NOMO-1 treated with dmso at 0.1 percent for 144 hours (cell line): Measurements from ENCODE around the gene WDR91.

Experiments used
- DNase-seq: peaks from one replicate; lab custom pipeline; 2025; ENCODE audit not compliant: unreplicated experiment; lab: John Stamatoyannopoulos, UW

WDR91 gene

DNA sequence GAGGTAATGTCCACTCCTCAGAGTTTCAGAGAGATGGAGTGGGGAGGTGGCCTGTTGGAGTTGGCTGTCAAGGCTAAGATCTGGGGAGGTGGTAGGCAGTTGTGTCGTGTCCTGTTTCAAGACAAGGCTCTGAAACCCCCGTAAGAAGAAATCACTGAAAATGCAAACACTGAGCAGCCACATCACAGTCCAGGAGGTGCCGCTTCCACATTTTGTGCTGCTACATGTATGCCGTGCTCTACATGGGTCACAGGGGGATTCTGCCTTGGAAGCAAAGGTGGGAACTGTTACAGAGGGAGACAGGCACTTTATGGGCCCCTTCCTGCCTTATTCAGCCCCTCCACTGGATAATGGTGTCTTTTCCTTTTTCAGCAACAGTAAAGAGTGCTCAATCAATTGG, 11.9 kb downstream of the WDR91 start:
- no peak for DNase-seq

DNA sequence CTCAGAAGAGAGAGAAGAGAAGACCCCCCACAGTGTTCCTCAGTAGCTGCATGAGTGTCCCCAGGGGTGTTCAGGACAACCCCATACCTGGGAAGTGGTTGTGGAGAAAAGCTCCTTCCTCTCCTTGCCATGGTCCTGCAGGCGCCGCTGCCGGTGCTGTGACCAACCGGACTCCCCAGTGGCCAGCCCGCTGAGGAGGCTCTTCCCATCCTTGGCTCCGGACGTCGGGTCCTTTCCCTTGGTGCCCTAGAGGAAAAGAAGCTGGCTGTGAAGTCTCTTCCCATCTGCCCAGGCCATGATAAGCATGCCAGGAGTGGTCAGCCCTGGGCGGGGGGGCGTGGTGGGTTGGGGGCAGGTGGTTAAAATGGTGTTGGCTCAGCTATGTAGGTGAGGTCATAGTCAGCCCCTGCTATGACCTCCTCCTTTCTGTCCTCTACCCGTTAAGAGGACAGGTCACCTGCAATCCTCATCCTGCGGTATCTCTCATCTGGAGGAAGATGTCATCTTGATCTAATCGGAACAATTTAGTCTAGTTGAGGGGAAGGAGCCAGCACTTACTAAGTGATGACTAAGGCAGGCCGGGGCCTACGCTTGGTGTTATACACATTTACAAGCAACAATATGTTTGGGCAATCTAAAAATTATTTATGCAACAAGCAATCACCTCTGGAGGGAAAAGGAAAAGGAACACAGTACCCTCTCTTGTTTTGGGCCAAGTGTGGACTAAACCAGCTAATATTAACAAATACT, 13.2 kb downstream of the WDR91 start:
- no peak for DNase-seq

DNA sequence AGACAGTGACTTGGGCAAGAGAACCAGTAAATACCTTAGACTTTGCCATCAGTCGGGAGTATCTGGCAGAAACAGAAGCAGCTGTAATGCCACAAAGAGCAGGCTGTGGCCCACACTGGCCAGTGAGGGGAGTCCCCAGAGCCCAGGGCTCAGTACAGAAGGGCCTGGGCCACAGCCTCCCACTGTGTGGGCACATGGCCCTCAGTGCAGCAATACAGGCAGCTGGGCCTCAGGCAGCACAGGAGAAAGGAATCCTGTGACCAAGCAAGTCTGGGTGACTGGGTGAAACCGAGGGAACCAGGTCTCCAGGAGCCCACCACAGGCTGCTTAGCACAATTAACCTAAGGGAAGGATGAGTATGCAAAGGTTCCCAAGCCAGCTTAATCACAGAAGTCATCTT, 14.0 kb downstream of the WDR91 start:
- DNase-seq, result no peak

DNA sequence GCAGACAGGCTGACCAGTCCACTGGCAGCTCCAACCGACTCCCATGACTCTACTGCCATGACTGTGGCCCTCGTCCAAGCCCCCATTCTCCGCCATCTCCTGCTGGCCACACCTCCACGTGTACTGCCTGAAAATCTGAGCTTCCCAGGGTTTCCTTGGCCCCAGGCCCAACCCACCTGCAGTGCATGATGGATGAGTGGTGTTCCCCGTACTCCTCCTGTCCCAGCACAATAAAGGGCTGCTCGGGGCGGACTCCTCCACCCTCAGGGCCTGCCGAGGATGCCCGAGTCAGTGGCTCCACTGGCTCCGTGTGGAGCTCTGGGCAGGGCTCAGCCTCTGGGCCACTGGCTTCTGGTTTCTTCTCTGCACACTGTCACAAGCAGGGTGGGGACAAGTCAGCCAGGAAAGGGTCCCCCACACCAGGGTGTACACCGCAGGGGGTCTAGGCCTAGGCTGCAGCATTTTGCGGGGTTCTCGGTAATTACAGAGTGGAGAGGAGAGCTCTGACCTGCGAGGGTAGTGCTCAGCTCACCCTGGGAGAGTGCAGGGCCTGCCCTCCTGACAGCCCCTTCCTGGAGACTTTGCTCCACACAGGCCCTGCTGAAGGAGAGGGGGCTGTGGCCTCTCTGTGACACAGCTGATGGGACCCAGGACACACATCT, 15.2 kb downstream of the WDR91 start:
- no peak for DNase-seq

DNA sequence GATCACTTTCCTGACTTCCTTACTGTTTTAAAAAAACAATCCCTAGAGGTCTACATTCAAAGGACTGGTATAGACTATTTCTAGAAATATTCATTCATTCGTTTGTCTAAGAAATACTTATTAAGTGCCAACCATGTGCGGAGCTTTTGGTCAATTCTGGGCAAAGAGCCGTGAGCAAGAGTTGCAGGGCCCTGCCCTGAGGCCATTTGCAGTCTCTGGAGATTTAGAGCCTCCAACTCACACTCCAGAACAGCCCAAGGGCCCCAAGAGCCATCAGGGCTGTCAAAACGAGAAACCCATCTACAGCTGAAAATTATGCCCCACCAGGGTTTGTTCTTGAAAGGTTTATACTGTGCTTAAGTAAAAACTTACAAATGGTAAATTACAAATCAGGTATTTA, 16.2 kb downstream of the WDR91 start:
- no peak for DNase-seq

DNA sequence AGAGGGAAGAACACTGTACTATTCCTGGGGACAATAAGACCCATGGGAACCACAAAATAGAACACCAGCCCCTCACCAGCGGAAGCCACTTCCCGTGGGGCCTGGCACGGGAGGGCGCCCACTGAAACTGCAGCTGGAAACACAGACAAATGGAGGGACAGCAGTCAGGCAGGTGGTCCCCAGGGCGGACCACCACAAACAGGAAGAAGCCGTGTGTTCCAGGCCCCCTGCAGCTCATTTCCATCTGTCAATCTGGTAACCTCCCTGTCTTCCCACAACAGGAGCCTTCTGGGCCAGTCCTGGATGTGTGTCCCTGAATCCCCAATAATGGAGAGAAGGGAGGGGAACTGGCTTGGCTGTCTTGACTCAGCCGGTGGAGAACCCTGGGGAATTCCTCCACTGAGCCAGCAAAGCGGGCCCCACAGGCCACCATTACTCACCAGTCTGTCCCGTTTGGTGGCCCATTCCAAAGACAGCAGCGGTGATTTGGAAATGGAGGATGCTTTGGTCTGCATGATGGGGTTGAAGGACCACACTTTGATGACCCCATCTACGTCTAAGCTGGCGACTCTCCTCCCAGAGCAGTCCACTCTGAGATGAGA, 16.7 kb downstream of the WDR91 start:
- no peak for DNase-seq

DNA sequence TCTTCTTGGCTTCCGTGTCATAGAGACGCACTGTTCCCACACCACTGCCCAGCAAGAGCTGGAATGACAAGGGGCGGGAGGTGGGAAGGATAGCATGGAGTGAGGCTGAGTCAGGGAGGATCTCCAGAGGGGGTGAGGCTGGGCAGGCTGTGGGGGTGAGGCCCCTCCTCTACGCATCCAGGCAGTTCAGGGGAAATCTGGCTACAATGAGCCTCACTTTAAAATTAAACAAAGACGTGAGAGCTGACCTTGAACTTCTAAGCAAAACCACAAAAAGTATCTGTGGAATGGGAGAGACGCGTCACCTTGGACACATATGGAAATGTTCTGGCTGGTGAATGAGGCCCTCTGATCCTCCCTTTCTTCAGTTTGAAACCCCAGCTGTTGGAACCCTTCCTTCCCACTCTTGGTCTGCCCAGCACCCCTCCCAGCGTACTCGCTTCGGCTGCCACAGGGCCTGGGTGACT, 17.7 kb downstream of the WDR91 start:
- no peak for DNase-seq

DNA sequence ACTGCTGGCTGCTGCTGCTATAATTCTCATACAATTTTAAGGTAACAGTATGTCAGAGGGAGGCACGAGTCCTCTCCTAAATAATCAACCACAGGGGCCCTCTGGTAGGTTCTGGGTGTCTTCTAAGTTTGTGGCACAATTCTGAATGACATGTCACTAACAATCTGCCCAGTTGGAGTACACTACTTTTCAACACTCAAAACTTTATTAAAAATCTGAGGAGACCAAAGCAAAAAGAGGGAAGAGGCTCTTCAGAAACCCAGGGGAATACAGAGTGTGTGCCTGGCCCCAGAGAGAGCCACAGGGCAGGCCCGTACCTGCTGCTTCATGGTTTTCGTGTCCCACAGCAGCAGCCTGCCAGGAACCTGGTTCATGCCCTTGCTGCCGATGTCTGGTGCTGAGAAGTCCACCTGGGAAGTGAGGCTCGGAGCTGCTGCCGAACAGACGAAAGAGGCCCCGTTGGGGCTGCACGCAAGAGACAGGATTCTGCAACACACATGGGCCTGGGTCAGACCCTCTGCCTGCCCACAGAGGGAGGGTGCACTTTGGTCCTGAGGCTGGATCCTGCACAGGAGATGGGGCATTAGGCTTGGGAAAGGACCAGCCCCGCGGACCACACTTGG, 18.3 kb downstream of the WDR91 start:
- DNase-seq, result no peak

DNA sequence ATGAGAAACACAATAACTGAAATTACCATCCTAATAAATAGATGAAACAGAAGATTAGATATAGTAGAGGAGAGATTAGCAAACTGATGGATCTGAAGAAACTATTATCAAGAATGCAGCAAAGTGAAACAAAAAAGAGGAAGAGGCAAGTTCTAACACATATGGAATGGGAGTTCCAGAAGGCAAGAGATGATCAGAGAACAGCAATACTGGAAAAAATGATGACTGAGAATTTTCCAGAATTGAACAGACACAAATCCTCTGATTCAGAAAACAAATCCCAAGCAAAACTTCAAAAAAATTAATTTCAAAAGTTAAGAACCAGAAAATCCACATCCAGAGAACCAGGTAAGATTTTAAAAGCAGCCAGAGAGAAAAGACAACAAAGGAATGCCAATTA, 20.6 kb downstream of the WDR91 start:
- DNase-seq, result no peak

DNA sequence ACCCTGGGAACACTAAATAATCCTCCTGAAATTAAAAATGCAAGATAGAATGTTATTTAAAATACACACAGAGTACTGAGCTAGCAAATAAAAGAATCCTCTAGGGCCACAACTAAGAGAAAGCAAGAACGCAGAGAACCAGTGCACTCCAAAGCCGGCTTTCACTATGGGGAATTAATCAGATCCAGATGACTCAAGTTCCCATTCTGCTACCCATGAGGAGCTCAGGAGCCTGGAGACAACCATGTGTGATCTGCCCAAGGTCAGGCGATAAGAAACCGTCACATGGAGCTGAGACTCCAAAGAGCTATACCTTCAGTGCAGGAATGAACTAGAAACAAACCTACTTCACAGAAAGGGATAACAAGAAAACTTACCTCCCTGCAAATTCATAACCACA, 21.4 kb downstream of the WDR91 start:
- no peak for DNase-seq

DNA sequence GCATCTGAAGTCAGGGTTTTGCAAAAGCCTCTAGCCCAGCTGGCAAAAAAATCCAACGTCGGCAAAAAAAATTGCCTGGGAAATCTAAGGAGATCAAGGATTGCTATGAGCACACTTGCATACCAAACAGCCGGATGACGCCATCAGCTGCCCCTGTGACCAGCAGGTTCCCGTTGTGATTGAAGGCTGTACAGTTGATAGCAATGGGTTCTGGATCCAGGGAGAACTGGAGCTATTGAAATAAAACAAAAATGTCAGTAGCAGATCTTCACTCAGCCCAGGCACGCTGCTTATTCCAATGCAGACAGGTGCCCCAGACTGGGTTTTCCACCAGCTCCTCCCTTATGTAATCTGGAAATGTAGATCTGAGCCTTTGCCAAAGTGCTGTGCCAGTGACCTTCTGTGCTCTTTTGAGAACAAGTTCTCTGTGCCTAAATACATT, 22.1 kb downstream of the WDR91 start:
- DNase-seq, result no peak

DNA sequence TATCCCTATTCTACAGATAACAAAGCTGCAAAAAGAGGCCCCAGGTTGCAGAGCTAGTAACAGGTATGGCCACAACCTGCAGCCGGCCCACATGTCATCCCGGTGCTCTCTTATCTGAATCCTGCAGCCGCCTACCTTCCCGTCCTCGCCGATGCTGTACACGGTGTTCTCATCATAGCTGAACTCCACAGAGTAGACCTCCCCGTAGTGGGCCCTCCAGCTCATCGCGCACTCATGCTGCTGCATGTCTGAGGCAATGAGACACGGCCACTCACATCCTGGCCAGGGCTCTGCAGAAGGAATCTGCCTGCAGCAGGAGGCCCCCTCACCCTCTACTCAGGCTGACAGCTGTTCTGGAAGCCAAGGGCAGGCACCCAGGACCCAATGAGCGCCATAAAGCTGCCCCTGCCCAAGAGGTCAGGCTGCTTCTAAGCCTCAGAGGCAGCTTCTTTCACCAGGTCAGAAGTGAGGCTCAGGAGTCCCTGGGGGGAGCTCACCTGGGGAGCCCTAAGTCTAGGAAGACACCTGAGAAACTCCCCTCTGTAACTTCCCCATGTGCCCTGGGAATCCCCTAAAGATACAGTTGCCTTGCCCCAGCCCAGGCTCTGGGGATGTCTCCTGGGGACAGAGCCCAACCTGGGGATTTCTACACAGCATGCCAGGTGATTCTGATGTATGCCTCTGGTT, 22.9 kb downstream of the WDR91 start:
- DNase-seq, result no peak

DNA sequence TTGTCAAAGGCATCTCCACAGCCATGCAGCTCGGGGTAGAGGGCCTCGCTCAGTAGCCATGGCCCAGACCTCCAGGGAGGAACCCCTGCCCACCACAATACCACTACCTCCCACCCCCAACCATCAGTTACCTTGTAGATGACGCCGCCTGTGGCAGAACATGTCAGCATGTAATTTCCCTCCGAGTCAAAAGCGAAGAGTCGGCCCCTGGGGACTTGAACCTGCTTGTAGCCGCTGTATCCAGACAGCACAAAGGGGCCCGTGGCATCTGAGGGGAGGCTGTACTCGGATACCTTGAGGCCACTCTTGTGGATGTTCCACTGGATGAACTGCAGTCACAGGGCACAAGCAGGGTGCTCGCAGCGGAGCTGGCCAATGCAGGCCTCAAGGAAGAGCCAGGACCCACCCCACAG, 24.5 kb downstream of the WDR91 start:
- DNase-seq, result no peak

DNA sequence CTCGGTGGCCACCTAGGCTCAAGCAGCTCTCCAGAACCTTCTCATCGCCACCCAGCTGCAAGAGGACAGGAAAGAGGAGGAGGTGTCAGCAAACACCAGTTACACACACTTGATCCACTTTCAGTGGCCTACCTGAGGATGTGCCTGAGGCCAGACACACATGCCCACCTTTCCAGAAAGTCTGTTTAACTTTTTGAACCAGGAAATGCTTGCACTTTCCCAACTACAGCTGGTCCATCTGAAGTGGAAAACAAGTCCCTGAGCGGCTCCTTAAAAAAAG, 25.1 kb downstream of the WDR91 start:
- DNase-seq, result no peak

DNA sequence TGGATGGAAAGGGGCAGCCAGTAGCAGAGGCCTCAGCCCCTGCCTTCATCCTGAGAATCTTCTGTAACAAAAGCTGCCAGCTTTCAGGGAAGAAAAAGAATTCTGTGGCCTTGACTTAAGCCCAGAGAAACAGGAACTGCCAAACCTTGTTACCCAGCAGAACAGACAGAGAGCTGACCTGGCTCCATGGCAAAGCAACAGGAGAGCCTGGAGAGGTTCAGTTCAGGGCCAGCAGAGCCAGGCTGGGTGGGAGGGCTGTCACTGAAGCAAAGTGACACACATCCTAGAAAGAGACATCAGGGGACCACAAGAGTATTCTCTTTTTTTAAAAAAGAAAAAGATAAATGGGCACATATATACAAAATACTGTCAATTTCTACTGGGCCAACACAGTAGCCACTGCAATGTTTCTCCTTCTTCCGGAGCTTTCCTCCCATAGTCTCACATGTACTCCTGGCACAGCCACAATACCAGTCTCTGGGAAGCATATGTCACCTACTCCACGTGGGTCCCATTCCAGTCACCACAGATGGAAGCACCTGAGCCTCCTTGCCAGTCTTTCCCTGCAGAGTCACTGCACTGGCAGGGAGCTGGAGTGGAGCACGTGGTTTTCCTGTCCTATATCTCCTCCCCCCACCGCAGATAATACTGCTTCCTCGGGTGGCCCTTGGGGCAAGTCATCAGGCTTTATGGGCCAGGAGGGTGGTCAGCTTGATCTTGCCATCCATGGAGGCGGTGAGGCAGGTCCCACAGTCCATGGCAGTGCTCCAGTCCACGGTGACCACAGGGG, 25.7 kb downstream of the WDR91 start:
- DNase-seq, result no peak

DNA sequence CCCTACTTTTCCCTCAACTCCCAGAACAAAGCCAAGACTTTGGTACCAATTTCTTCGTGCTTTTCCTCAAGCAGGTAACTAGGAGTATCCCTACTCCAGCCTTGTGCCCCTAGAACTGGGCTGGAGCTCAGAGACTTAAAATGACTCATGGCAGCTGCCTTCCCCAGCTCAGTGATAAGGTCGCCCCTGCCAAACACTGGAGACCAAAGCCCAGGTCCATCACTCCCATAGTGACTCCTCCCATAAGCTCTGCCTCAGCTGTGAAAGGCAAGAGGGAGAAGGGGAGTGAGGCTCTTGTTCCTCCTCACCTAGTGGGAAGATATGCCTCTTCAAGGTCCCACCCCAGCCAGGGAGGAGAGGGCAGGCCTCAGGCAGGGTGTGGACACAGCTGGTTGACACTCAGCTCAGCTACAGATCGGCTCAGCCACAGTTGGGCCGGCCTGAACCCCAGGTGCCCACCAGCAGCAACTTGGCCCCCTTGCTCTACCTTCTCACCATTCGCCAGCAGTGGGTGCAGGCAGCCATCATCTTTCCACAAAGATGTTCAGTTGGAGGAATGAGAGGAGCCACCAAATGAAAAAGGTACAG, 27.0 kb downstream of the WDR91 start:
- no peak for DNase-seq

DNA sequence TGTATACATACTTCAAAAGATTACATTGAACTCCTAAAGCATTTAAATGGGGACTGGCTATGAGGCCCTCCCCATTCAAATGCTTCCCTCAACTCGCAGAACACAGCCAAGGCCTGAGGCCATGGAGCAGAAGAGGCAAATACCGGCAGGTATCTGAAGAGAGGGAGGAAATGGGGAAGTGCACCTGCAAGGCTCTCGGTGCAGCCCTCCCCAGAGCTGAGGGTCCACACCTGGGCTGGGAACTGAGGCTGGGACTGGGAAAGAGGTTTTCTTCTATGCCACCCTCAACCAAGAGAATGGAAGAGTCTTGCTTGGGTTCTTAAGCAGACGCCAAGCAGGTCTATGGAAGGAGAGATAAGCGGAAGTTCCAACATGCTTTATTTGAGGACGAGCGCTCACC, 27.8 kb downstream of the WDR91 start:
- no peak for DNase-seq

DNA sequence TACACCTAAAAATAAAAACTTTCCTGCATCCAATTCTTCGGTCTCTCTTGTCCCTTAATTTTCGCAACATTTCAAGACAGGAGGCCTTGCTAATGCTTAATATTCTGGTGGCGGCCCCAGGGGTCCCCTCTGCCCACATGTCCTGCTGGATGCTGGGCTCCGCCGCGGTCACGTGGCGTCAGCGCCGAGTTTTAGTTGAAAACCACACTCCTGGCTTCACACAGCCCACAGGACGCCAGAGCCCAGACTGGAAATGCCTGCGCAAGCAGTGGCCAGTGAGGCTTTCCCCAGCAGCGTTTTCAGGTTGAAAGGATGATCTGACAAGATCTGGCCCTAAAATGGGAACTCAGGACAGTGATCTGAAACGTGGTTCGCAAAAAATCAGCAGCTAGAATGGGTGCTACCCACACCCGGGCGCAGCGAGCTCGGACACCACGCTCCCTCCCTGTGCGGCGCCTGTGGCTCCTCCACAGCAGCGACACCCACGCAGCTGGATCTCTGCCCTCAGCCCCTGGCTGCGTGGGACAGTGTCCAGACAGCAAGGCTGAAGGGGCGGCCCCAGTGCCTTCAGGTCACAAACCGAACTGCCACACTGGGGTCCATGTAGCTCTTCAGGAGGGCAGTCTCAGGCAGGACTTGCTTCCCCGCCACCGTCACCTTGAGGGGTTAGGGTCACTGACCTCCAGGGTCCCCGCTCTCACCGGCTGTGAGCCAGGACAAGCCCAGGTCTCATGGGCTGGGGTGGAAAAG, 29.2 kb downstream of the WDR91 start:
- DNase-seq, result no peak

DNA sequence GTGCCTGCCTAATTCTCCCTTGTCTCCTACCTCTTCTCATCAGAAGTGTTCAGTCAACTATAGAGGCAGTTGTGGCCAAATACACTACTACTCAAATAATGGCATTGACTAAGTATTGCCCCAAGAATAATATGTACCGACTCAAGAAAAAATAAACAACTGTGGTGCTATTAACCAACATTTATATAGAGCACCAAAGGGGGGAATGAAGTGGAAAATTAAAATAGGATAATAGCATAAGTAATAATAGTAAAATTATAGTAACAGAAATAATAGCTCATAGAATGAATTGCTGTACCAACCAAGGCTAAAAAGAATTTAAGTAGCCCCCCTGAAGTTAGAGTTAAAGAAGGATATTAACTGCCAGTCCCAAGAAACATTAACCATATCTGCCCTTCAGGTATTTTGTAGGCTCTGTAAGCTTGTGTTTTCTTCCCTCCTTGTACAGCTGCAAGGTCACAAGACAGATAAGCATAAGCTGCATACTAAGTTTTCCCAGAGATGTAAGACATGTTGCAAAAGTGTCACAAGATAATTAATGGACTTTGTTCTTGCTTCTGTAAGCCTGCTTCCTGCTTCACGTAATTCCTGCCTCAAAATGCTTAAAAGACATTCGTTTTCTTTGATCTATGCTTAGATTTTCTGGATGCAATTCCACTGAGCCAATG, 29.9 kb downstream of the WDR91 start:
- DNase-seq, result no peak
